B cell (primary cell): ENCODE data around the gene IGFLR1. TPM values are rescaled to one million over a fixed set of nuclear protein-coding genes. Genes with fewer than 3 reads are reported as not detected.

Experiments used
- ATAC-seq: fragments of 200-7000 bp; cut with Tn5 transposase; one replicate; pipeline ENCODE4 v1.10.0; 2021; ENCODE audit warnings: low read depth, mild to moderate bottlenecking, moderate number of reproducible peaks, moderate library complexity
- CTCF ChIA-PET: fragments of 350-600 bp; sonication (Branson Sonifier 250); formaldehyde crosslinking; loops from one replicate; lab custom pipeline; 2021; ENCODE audit warnings: antibody characterized with exemption, inconsistent platforms; lab: Charles Lee
- POLR2A ChIA-PET: fragments of 350-600 bp; sonication (Branson Sonifier 250); formaldehyde crosslinking; loops from one replicate; lab custom pipeline; 2021; ENCODE audit warnings: antibody characterized with exemption; lab: Charles Lee
- DNase-seq: peaks from one replicate; pipeline ENCODE4 v3.0.0; 2013
- H2AFZ ChIP-seq: 2 replicates; pipeline ENCODE4 v1.6.1; 2012; ENCODE audit warnings: mild to moderate bottlenecking, low read depth, low read length; ENCODE audit not compliant: insufficient read depth, poor library complexity, severe bottlenecking
- H3K27ac ChIP-seq, 2 donors: 1 replicate in 1 of 2; 2 replicates in 1 of 2; pipeline ENCODE4 v1.5.1; 2012 to 2013; ENCODE audit warnings: low read length in 2 of 2, mild to moderate bottlenecking in 2 of 2, moderate library complexity in 1 of 2
- H3K27me3 ChIP-seq, 4 experiments: fragments of 200-600 bp in 1 of 4; sonication (generic) in 1 of 4; replicated peaks in 1 of 4; 1 replicate in 2 of 4; 2 replicates in 2 of 4; pipeline versions ENCODE4 v1.6.1 to v1.7.0; 2013 to 2016; ENCODE audit warnings: low read length in 3 of 4, mild to moderate bottlenecking in 2 of 4, mixed read lengths in 1 of 4, moderate library complexity in 1 of 4; ENCODE audit not compliant: insufficient read depth in 4 of 4, control insufficient read depth in 3 of 4; ENCODE audit errors: control extremely low read depth in 1 of 4
- H3K36me3 ChIP-seq, 2 experiments: replicated peaks in 1 of 2; 1 replicate in 1 of 2; 2 replicates in 1 of 2; pipeline versions ENCODE4 v1.6.1 to v1.7.1; 2013; ENCODE audit warnings: low read length in 1 of 2; ENCODE audit not compliant: insufficient read depth in 2 of 2, control insufficient read depth in 1 of 2; ENCODE audit errors: control extremely low read depth in 1 of 2, extremely low read depth in 1 of 2
- H3K4me1 ChIP-seq, 2 donors: fragments of 200-600 bp in 1 of 2; sonication (generic) in 1 of 2; 1 replicate in 1 of 2; 2 replicates in 1 of 2; pipeline versions ENCODE4 v1.5.1 to v1.6.1; 2013 to 2017; ENCODE audit warnings: low read length in 2 of 2; ENCODE audit not compliant: control insufficient read depth in 2 of 2, insufficient read depth in 2 of 2
- H3K4me2 ChIP-seq: replicated peaks from 2 replicates; pipeline ENCODE3; 2012; ENCODE audit warnings: mild to moderate bottlenecking, low read depth, low read length; ENCODE audit not compliant: poor library complexity, severe bottlenecking
- H3K4me3 ChIP-seq, 5 experiments: fragments of 200-600 bp in 1 of 5; sonication (generic) in 1 of 5; 1 replicate in 3 of 5; 2 replicates in 2 of 5; pipeline versions ENCODE4 v1.5.1 to v1.7.0; 2011 to 2016; ENCODE audit warnings: low read length in 4 of 5, mild to moderate bottlenecking in 4 of 5, low read depth in 2 of 5, control low read depth in 1 of 5, moderate library complexity in 1 of 5; ENCODE audit not compliant: insufficient read depth in 1 of 5; ENCODE audit errors: control extremely low read depth in 1 of 5, extremely low read depth in 1 of 5
- H3K79me2 ChIP-seq: fragments of 200-600 bp; sonication (generic); one replicate; pipeline ENCODE4 v1.6.0; 2016; ENCODE audit warnings: low read length; ENCODE audit not compliant: control insufficient read depth, insufficient read depth
- H3K9ac ChIP-seq: fragments of 200-600 bp; sonication (generic); 2 replicates; pipeline ENCODE4 v1.6.1; 2017; ENCODE audit warnings: mild to moderate bottlenecking, low read length, moderate library complexity
- H3K9me3 ChIP-seq, 3 donors: one replicate each; pipeline versions ENCODE4 v1.6.1 to v1.7.1; 2013; ENCODE audit warnings: low read length in 2 of 3; ENCODE audit not compliant: control insufficient read depth in 2 of 3, insufficient read depth in 1 of 3; ENCODE audit errors: control extremely low read depth in 1 of 3
- H4K20me1 ChIP-seq: 2 replicates; pipeline ENCODE4 v1.6.0; 2012; ENCODE audit warnings: mild to moderate bottlenecking, low read length; ENCODE audit not compliant: insufficient read depth, control insufficient read depth, poor library complexity, severe bottlenecking
- H3K27ac Mint-ChIP-seq: one replicate; pipeline ENCODE4 v1.8.0; 2021; ENCODE audit warnings: mixed read lengths
- H3K27me3 Mint-ChIP-seq: one replicate; pipeline ENCODE4 v1.8.0; 2021; ENCODE audit warnings: mixed read lengths
- H3K4me1 Mint-ChIP-seq: one replicate; pipeline ENCODE4 v1.8.0; 2021; ENCODE audit warnings: mixed read lengths
- H3K4me3 Mint-ChIP-seq: one replicate; pipeline ENCODE4 v1.8.0; 2021; ENCODE audit warnings: mixed read lengths
- H3K9me3 Mint-ChIP-seq: one replicate; pipeline ENCODE4 v1.8.0; 2022; ENCODE audit warnings: mixed read lengths; ENCODE audit not compliant: insufficient read depth
- CTCF ChIP-seq: fragments of 200-600 bp; IDR thresholded peaks from one replicate; pipeline ENCODE4 v1.8.0; 2022; ENCODE audit warnings: antibody characterized with exemption, mild to moderate bottlenecking
- EZH2 ChIP-seq: IDR thresholded peaks from 2 replicates; pipeline ENCODE4 v1.6.1; 2012; ENCODE audit warnings: borderline replicate concordance, low read depth, mild to moderate bottlenecking, moderate library complexity, low read length; ENCODE audit not compliant: insufficient read depth, poor library complexity, severe bottlenecking
- WGBS: methylation state at CpG from one replicate; pipeline ENCODE4 v1.1.5; 2013; ENCODE audit warnings: missing lambda C conversion rate; ENCODE audit not compliant: insufficient coverage; 5-methylcytosine and 5-hydroxymethylcytosine counted together
- intact Hi-C: fragments of 100-400 bp; cut with micrococcal nuclease; formaldehyde crosslinking; loops from one replicate; pipeline ENCODE4 v1.10.0; 2022
- polyA plus RNA-seq: library from polyadenylated mRNA; depleted of rRNA; stranded (reverse); fragments of >200 nt; gene quantifications from 2 replicates; pipeline ENCODE4 v1.2.3, GENCODE V29; 2012
- total RNA-seq, 2 donors: library from RNA; stranded (reverse); fragments of 120-200 nt in 1 of 2; gene quantifications; 1 replicate in 1 of 2; 2 replicates in 1 of 2; pipeline versions ENCODE4 v1.2.3 to v1.2.4, GENCODE V29; 2013 to 2022

Gene IGFLR1
- total and polyA plus RNA-seq, 2 donors (not counting 1 experiment from before 2014, with no cell fraction given): 130 to 245 TPM

- POLR2A ChIA-PET: interaction anchor here (1.2 to 2.2 kb wide), 2 partner anchors 15 to 18 kb away, joined by 6 to 7 read pairs; no protein-coding TSS in a partner anchor
- Histone ChIP-seq H3K27me3 (no peaks in the 10 kb centered on the region), H3K4me3 (no peak overlapping the region), H3K4me2 (no peak overlapping the region), H3K27ac (no peak overlapping the region), H3K9me3 (no peaks in the 10 kb centered on the region), H3K4me1 (peaks cover 0 to 4% of the 10 kb centered on the region in 2 donors), H3K36me3 (no peaks in the 10 kb centered on the region), H3K79me2 (no peaks in the 10 kb centered on the region), H4K20me1 (no peaks in the 10 kb centered on the region), H2AFZ (no peak overlapping the region), H3K9ac (no peak overlapping the region)
- CTCF ChIA-PET: interaction anchor here (1.2 to 7.7 kb wide), 5 partner anchors 11 to 189 kb away, joined by 3 to 123 read pairs (median 4); no protein-coding TSS in a partner anchor
- TF ChIP-seq EZH2: no peak
- no peak for TF ChIP-seq CTCF
- DNase-seq: no peak
- intact Hi-C loops: no loop called here
- ATAC-seq: no peak
- WGBS: 87% methylated on average over 4 of the region's 4 CpGs
- Mint-ChIP-seq H3K27me3 (no peaks in the 10 kb centered on the region), H3K4me3 (no peak overlapping the region), H3K9me3 (no peaks in the 10 kb centered on the region), H3K4me1 (no peaks in the 10 kb centered on the region), H3K27ac (no peak overlapping the region)
Measured at GRCh38 chr19:35696835-35697234, 45.4 kb downstream of the IGFLR1 start.

GRCh38 chr19:35695895-35696422 is 46.3 kb downstream of the IGFLR1 start:
- Histone ChIP-seq H3K27ac (no peak overlapping the region), H4K20me1 (no peaks in the 10 kb centered on the region), H3K9me3 (no peaks in the 10 kb centered on the region), H3K4me3 (no peak overlapping the region), H3K27me3 (no peaks in the 10 kb centered on the region), H3K79me2 (no peaks in the 10 kb centered on the region), H2AFZ (no peak overlapping the region), H3K4me2 (no peak overlapping the region), H3K9ac (no peak overlapping the region), H3K36me3 (no peaks in the 10 kb centered on the region), H3K4me1 (no peaks in the 10 kb centered on the region)
- intact Hi-C loops: no loop called here
- Mint-ChIP-seq H3K27ac (no peak overlapping the region), H3K9me3 (no peaks in the 10 kb centered on the region), H3K4me3 (no peak overlapping the region), H3K4me1 (no peaks in the 10 kb centered on the region), H3K27me3 (no peaks in the 10 kb centered on the region)
- 100% methylated on average over 1 of the region's 2 CpGs for WGBS
- TF ChIP-seq EZH2 (no peak), CTCF (no peak)
- POLR2A ChIA-PET: interaction anchor here (1.2 to 2.2 kb wide), 2 partner anchors 16 to 18 kb away, joined by 6 to 7 read pairs; no protein-coding TSS in a partner anchor
- no peak for DNase-seq
- CTCF ChIA-PET: interaction anchor here (1.7 to 7.7 kb wide), 3 partner anchors 12 to 24 kb away, joined by 7 to 123 read pairs (median 32); no protein-coding TSS in a partner anchor
- ATAC-seq: no peak
